Measurements from ENCODE around the gene SLC2A13. TPM values are rescaled to one million over a fixed set of nuclear protein-coding genes. Genes with fewer than 3 reads are reported as not detected.

Gene SLC2A13
- total RNA-seq, 1 donor from 2014 or later: 5.6 TPM

GRCh38 chr12:39966721-39967120 is 139.2 kb downstream of the SLC2A13 start:
- H3K4me3 Mint-ChIP-seq: no peak overlapping the region
- no peaks in the 10 kb centered on the region for H3K36me3 Mint-ChIP-seq (ENCODE audit: low read depth)
- H3K4me1 Mint-ChIP-seq: no peaks in the 10 kb centered on the region
- H3K27me3 Mint-ChIP-seq (ENCODE audit: low read depth): no peaks in the 10 kb centered on the region
- peaks cover 9% of the 10 kb centered on the region for H3K9me3 Mint-ChIP-seq
- no peak overlapping the region for H3K27ac Mint-ChIP-seq (ENCODE audit: unreplicated experiment)
- TF ChIP-seq CTCF (conservative IDR thresholded peaks at IDR 0.05): no peak
- no peak for DNase-seq (ENCODE audit: low read depth, low spot score)

GRCh38 chr12:39966256-39966655 is 139.6 kb downstream of the SLC2A13 start:
- no peak overlapping the region for H3K4me3 Mint-ChIP-seq
- DNase-seq (ENCODE audit: low read depth, low spot score): no peak
- no peak for TF ChIP-seq CTCF (conservative IDR thresholded peaks at IDR 0.05)
- no peaks in the 10 kb centered on the region for H3K36me3 Mint-ChIP-seq (ENCODE audit: low read depth)
- H3K9me3 Mint-ChIP-seq: peaks cover 9% of the 10 kb centered on the region
- no peaks in the 10 kb centered on the region for H3K27me3 Mint-ChIP-seq (ENCODE audit: low read depth)
- no peaks in the 10 kb centered on the region for H3K4me1 Mint-ChIP-seq
- H3K27ac Mint-ChIP-seq (ENCODE audit: unreplicated experiment): no peak overlapping the region

GRCh38 chr12:39959467-39959866 is 146.4 kb downstream of the SLC2A13 start:
- H3K27me3 Mint-ChIP-seq (ENCODE audit: low read depth): no peaks in the 10 kb centered on the region
- no peak for TF ChIP-seq CTCF (conservative IDR thresholded peaks at IDR 0.05)

GRCh38 chr12:39959031-39959430 is 146.8 kb downstream of the SLC2A13 start:
- no peaks in the 10 kb centered on the region for H3K9me3 Mint-ChIP-seq
- TF ChIP-seq CTCF (conservative IDR thresholded peaks at IDR 0.05): no peak
- H3K36me3 Mint-ChIP-seq (ENCODE audit: low read depth): no peaks in the 10 kb centered on the region
- no peak overlapping the region for H3K4me3 Mint-ChIP-seq
- no peaks in the 10 kb centered on the region for H3K4me1 Mint-ChIP-seq
- DNase-seq (ENCODE audit: low read depth, low spot score): no peak
- H3K27me3 Mint-ChIP-seq (ENCODE audit: low read depth): no peaks in the 10 kb centered on the region
- H3K27ac Mint-ChIP-seq (ENCODE audit: unreplicated experiment): no peak overlapping the region

More at GRCh38 chr12:39959467-39959866, 146.4 kb downstream of the SLC2A13 start:
- H3K9me3 Mint-ChIP-seq: no peaks in the 10 kb centered on the region
- no peak for DNase-seq (ENCODE audit: low read depth, low spot score)
- H3K27ac Mint-ChIP-seq (ENCODE audit: unreplicated experiment): no peak overlapping the region
- no peaks in the 10 kb centered on the region for H3K4me1 Mint-ChIP-seq
- no peak overlapping the region for H3K4me3 Mint-ChIP-seq
- H3K36me3 Mint-ChIP-seq (ENCODE audit: low read depth): no peaks in the 10 kb centered on the region

GRCh38 chr12:39958377-39958776 is 147.5 kb downstream of the SLC2A13 start:
- no peak overlapping the region for H3K4me3 Mint-ChIP-seq
- no peak for DNase-seq (ENCODE audit: low read depth, low spot score)

More at GRCh38 chr12:39958377-39958776, 147.5 kb downstream of the SLC2A13 start:
- Mint-ChIP-seq H3K27ac (ENCODE audit: unreplicated experiment) (no peak overlapping the region), H3K9me3 (no peaks in the 10 kb centered on the region), H3K27me3 (ENCODE audit: low read depth) (no peaks in the 10 kb centered on the region), H3K4me1 (no peaks in the 10 kb centered on the region), H3K36me3 (ENCODE audit: low read depth) (no peaks in the 10 kb centered on the region)
- no peak for TF ChIP-seq CTCF (conservative IDR thresholded peaks at IDR 0.05)
